D721Med (cell line): ENCODE measurements around the gene TMC7.

Experiments
- DNase-seq: peaks from one replicate; pipeline ENCODE4 v3.0.0; 2011; ENCODE audit warnings: low spot score; ENCODE audit not compliant: insufficient read length
- FAIRE-seq: peaks from 2 replicates; lab custom pipeline; 2011; peaks lifted over from hg19 to GRCh38; lab: Jason Lieb, UNC
- TF ChIP-seq, protein P1 (sequence below): IDR thresholded peaks from 2 replicates; pipeline ENCODE4 v1.5.1; 2012; ENCODE audit warnings: mild to moderate bottlenecking, control low read depth; ENCODE audit not compliant: insufficient read depth; ENCODE audit errors: missing control alignments

TMC7 gene

DNA sequence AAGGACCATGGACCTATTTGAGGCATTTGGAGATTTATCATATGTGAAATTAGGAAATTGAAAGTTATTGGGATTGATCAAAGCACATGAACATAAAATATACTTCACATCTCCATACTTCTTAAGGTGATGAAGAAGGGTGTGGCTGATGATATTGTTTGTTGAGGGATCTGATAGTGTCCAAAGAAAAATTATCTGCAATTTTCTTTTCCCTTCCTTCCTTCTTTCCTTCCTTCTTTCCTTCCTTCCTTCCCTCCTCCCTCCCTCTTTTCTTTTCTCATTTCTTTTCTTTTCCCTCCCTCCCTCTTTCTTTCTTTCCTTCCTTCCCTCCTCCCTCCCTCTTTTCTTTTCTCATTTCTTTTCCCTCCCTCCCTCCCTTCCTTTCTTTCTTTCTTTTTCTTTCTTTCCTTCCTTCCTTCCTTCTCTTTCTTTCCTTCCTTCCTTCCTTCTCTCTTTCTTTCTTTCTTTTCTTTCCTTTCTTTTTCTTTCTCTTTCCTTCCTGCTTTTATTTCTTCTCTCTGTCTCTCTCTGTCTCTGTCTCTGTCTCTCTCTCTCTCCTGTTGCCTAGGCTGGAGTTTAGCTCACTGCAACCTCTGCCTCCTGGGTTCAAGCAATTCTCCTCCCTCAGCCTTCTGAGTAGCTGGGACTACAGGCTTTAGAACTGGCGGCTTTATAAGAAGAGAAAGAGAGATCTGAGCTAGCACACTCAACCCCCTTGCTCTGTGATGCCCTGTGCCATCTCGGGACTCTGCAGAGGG lies 109.1 kb downstream of the TMC7 start:
- TF ChIP-seq, protein P1, sequence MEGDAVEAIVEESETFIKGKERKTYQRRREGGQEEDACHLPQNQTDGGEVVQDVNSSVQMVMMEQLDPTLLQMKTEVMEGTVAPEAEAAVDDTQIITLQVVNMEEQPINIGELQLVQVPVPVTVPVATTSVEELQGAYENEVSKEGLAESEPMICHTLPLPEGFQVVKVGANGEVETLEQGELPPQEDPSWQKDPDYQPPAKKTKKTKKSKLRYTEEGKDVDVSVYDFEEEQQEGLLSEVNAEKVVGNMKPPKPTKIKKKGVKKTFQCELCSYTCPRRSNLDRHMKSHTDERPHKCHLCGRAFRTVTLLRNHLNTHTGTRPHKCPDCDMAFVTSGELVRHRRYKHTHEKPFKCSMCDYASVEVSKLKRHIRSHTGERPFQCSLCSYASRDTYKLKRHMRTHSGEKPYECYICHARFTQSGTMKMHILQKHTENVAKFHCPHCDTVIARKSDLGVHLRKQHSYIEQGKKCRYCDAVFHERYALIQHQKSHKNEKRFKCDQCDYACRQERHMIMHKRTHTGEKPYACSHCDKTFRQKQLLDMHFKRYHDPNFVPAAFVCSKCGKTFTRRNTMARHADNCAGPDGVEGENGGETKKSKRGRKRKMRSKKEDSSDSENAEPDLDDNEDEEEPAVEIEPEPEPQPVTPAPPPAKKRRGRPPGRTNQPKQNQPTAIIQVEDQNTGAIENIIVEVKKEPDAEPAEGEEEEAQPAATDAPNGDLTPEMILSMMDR, result no peak
- FAIRE-seq, result no peak
- no peak for DNase-seq

DNA sequence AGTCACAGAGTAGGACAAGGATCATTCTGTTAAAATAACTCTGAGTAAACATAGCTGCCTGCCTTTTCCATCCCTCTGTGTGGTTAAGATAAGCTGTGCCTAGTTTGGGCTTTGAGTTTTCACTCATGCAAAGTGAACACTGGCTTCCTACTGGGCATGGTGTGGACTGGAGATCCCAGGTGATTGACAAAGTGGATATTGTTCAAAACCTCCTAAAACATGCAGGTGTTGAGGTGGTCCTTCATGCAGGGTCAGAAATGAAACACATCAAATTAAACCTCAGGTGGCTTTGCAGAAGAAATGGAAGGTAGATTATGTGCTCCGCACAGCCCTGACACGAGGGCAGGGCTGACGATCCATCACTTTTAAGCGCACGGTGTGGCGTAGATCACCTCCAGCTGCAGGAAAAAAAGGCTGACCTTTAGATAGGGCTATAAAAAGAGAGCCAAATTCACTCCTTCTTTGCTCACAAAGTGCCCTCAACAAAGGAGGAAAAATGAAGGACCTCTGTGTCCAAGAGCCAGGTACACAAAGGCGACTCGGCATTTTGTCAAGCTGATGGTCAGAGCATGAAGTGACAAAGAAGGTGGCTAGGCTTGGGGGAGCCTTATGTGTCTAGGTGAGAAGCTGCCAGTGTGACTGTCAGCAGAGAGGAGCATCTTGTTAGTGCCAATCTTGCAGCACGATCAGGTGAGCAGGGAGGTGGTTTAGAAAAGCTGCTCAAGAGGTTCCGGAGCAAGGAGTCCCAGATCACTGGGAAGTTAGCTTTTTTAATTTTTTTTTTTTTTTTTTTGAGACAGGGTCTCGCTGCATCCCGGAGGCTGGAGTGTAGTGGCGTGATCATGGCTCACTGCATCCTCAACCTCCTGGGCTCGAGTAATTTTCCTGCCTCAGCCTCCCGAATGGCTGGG lies 110.2 kb downstream of the TMC7 start:
- TF ChIP-seq, protein P1, result no peak
- no peak for FAIRE-seq

GRCh38 chr16:19094542-19095365 lies 111.0 kb downstream of the TMC7 start:
- TF ChIP-seq, protein P1, result no peak
- DNase-seq, result no peak
- FAIRE-seq, result no peak

More for the DNA sequence above, 110.2 kb downstream of the TMC7 start:
- DNase-seq, result no peak

DNA sequence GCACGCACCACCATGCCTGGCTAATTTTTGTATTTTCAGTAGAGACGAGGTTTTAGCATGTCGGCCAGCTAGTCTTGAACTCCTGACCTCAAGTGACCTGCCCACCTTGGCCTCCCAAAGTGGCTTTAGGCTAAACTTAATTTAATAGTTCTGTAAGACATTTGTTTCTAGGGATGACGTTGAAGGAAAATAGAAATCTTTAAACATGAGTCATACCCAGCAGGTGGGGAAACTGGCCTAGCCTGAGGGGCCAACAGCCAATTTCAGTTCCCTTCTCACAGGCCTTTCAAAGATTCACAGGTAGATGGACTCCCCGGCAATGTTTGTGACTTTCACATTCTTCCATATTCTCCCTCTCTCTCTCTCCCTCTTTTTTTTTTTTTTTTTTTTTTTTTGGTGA lies 111.9 kb downstream of the TMC7 start:
- TF ChIP-seq, protein P1, result no peak
- FAIRE-seq, result no peak
- no peak for DNase-seq

DNA sequence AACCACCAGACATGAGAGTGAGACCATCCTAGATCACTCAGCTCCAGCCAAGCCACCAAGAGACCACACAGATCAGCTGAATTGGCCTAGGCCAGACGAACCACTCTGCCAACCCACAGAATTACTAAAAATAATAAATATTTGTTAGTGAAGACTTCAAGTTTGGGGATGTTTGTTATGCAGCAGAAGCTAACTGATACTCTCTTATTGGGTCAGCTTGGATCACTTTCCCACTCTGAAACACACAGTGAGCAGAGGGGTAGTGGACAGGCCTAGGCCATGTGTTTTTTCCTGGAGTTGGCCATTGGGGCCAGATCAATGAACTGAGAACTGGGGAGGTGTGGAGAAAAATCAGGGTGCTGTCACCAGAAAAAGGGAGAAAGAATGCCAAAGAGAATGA lies 114.4 kb downstream of the TMC7 start:
- DNase-seq (no peak), FAIRE-seq (no peak)
- TF ChIP-seq, protein P1, result no peak

- TF ChIP-seq, protein P1, result no peak
- DNase-seq (no peak), FAIRE-seq (no peak)
Observed at GRCh38 chr16:19102187-19102872, 118.6 kb downstream of the TMC7 start.
